ENCODE measurements around the gene LRMDA. TPM values are rescaled to one million over a fixed set of nuclear protein-coding genes. Genes with fewer than 3 reads are reported as not detected.

LRMDA gene
- total and polyA plus RNA-seq, 2 of the 8 experiments (the other 6 are each of a cell fraction or from before 2014, with no cell fraction given), result 0.86 to 2.8 TPM

- TF ChIP-seq CHD7 (IDR thresholded peaks at IDR 0.05; ENCODE audit: insufficient replicate concordance, low read length) (no peak), PHF8 (conservative IDR thresholded peaks at IDR 0.05; ENCODE audit: low read depth, low read length) (no peak), BRCA1 (IDR thresholded peaks at IDR 0.05; ENCODE audit: low read depth, low read length) (no peak), BACH1 (IDR thresholded peaks at IDR 0.05; ENCODE audit: low read length) (no peak), ATF3 (IDR thresholded peaks at IDR 0.05; ENCODE audit: insufficient read depth, low read depth, low read length) (no peak), FOSL1 (IDR thresholded peaks at IDR 0.05; ENCODE audit: insufficient read depth, low read depth, low read length) (no peak), CREB1 (IDR thresholded peaks at IDR 0.05) (no peak), TEAD4 (IDR thresholded peaks at IDR 0.05; ENCODE audit: low read depth, low read length) (no peak), ASH2L (IDR thresholded peaks at IDR 0.05; ENCODE audit: low read length) (no peak), SIRT6 (IDR thresholded peaks at IDR 0.05; ENCODE audit: low read length) (no peak)
These were observed 78.3 kb downstream of the LRMDA start (continued) for GRCh38 chr10:75509706-75510105.
